Colon (tissue), 2 donors: ENCODE results near the gene ANKRD2.
"Not testable (repeated sequence)": the region's sequence is repeated elsewhere in the genome, so short reads cannot be mapped to it uniquely, and the experiment has no call there.

ENCODE experiments used
- FAIRE-seq: peaks from 2 replicates; lab custom pipeline; 2012; peaks lifted over from hg19 to GRCh38; lab: Jason Lieb, UNC
- donor health status: control.
- donor health status: control.

The ANKRD2 gene, protein sequence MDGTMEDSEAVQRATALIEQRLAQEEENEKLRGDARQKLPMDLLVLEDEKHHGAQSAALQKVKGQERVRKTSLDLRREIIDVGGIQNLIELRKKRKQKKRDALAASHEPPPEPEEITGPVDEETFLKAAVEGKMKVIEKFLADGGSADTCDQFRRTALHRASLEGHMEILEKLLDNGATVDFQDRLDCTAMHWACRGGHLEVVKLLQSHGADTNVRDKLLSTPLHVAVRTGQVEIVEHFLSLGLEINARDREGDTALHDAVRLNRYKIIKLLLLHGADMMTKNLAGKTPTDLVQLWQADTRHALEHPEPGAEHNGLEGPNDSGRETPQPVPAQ

DNA sequence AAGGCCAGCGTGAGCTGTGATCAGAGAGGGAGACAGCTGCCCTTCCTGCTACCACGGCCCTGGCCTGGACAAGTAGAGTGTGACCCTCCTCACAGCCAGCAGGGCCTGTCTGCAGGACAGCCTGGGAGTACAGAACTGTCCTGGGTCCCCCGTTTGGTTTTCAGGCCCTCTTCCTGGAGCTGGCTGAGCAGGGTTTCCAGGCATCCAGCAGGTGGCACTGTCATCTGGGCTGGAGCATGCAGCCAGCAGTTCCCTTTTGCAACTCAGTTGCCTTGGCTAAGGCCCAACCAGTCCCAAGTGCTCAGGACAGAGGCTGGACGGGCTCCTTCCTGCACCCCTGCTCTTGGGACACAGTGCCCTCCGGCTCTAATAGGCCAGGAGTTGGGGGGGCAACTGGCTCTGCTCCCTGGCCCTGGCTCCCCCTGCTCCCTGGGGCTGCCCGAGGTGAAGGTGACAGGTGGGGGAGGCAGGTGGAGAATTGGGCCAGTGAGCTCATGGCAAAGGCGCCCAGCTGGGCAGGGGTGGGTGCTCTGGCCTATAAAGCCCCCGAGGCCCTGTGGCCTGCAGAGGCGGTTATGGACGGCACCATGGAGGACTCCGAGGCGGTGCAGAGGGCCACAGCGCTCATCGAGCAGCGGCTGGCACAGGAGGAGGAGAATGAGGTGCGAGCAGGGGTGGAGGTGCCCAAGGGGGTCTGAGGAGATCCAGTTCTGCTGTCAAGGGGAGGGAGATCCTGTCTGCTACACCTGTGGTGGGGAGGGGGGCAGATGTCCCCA lies at the start of gene ANKRD2:
ANKRD2 (plus strand) TSS at position 566 of the 776 bp plus-strand sequence; CDS start at position 576, 10 bp downstream.
- no peak for FAIRE-seq

GRCh38 chr10:97522937-97523336 lies 49.6 kb upstream of the ANKRD2 start:
- FAIRE-seq = no peak

DNA sequence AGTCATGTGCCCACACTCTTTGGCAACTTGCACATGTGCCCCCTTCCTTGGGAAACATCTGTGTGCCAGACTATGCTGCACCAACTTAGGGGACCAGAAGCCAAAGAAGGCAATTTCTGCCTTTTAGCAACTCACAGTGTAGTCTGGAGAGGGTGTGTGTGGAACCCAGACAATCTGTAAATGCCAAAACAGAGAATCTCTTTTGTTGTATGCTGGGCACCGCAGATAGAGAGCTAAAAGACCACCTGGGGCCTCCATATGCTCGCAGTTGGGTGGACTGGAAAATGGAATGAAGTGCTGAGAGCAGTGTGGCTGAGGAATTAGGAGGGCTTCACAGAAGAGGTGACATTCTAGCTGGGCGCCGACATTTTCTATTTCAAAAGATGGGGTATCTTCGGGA lies 47.5 kb upstream of the ANKRD2 start:
- FAIRE-seq = no peak

GRCh38 chr10:97525683-97526110 lies 46.9 kb upstream of the ANKRD2 start:
- FAIRE-seq = no peak

DNA sequence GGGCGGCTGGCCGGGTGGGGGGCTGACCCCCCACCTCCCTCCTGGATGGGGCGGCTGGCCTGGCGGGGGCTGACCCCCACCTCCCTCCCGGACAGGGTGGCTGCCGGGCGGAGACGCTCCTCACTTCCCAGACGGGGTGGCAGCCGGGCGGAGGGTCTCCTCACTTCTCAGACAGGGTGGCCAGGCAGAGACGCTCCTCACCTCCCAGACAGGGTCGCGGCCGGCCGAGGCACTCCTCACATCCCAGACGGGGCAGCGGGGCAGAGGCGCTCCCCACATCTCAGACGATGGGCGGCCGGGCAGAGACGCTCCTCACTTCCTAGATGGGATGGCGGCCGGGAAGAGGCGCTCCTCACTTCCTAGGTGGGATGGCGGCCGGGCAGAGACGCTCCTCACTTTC lies 43.7 kb upstream of the ANKRD2 start:
- FAIRE-seq = not testable (repeated sequence)

GRCh38 chr10:97529685-97530465 lies 42.7 kb upstream of the ANKRD2 start:
- FAIRE-seq = no peak

GRCh38 chr10:97531401-97531986 lies 41.1 kb upstream of the ANKRD2 start:
- FAIRE-seq = no peak

DNA sequence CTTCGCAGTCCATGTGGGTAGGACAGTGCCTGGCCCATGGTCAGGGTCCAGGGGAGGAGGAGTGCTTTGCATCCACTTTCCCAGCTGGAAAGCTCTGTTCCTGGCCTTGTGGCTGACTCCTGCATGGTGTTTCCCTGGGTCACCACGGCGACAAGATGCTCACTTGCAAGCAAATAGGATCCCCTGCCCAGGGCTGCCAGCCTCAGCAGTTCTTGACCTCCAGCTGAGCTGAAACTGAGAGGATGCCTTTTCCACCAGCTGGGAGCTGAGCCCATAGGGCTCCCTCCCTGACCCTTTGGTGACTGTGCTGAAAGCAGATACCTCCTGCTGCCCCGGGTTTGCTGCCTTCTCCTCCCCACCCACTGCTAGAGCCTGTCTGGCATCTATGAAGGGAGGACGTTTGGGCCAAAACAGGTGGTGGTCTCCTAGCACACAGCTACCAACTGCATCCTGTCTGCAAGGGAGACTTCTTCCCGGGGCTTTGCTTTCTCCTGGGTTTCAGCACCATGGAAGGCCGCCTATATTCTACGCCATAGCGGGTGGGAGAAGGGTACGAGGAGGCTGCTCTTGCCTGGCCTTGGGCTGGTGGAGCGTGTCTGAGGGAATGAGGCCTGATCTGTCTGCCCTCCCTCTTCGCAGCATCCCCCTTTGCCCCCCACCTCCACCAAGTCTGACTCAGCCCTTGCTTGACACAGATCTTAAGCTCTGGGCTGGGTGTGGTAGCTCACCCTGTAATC lies 39.5 kb upstream of the ANKRD2 start:
- FAIRE-seq = no peak

GRCh38 chr10:97533888-97534287 lies 38.7 kb upstream of the ANKRD2 start:
- FAIRE-seq = no peak

DNA sequence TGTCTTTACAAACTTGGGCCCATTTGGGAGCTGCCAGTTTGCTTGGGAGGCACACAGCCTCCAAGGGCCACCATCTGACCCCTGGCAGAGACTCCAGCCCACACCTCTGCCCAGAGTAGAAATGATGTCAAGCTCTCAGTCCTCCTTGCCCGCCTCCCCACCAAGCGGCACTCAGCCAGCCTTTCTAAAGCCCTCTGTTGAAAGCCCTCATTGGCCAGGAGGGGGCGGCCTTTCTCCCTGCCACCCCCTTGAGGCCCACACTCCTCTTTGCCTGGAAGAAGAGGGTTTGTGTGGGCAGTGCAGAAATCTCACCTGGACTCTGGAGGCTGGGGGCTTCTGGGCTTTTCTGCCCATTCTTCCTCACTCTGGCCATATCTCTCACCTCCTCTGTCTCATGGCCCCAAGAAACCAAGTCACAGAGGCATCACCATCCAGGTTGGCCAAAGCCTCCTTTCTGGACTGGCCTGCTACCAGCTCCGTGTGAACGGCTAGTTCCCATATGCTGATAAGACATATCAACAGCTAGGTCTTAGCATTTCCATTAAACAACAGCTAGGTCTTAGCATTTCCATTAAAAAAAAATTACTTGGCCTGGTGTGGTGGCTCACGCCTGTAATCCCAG lies 37.7 kb upstream of the ANKRD2 start:
- FAIRE-seq = no peak

DNA sequence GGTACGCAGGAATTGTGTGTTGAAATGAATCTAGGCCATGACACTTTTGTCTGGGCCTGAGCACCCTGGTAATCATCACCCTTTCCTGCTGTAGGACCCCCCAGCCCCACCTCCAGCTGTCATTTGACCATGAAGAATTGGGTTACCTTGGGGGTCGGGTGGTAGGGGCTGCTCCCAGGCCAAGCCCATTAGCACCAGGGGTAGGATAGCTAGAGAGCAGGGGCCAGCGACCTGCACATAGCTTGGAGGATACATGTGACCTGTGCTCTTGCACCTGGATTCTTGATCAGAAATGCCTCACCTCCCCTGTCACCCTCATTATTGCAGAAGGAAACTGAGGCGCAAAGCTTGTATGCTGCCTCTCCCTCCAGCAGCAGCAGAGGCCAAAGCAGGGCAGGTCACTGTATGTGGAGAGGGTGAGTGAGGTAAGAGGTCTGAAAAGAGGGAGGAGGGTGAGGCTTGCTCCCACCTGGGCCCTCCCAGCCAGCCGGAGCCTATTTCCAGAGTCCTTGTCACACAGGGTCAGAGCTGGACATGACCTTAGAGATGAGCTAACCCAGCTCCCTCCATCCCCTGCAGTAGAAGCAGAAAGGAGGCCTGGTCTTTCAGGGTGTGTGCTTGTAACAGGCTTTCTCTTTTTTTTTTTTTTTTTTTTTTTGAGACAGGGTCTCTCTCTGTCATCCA lies 35.3 kb upstream of the ANKRD2 start:
- no peak for FAIRE-seq

DNA sequence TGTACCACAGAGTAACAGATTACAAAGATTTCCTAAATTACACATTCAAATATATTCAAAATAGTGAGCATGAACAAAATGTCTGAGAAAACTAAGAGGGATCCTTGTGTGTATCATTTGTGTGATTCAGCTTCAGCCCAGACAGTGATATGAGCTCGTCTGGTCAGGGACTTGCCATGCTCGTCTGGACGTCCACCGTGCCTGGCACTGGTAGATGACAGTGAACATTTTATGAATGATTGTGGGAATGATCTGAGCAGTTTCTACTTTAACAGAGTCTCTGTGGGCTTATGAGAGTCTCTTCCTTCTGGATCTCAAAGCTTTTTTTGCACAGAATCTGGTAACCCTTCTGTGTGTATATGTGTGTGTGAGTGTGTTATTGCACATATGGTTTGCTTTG lies 34.2 kb upstream of the ANKRD2 start:
- FAIRE-seq = no peak

DNA sequence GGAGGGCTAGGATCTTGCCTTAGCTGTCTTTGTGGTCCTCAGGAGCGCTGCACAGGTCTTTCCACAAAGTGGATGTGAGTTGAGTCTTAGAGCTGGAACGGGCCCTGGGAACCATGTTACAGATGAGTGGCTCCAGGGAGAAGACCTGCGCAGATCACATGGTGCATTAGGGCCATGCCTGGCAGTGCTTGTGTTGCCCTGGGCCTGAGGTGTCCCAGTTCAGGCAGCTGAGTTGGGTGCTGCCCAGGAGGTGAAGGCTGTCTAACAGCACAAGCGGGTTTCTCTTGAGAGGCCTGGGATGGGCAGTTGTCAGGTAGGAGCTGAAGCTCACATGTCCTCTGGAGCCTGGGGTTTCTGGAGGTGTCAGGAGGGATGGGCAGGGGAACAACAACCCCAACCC lies 33.7 kb upstream of the ANKRD2 start:
- FAIRE-seq = no peak

DNA sequence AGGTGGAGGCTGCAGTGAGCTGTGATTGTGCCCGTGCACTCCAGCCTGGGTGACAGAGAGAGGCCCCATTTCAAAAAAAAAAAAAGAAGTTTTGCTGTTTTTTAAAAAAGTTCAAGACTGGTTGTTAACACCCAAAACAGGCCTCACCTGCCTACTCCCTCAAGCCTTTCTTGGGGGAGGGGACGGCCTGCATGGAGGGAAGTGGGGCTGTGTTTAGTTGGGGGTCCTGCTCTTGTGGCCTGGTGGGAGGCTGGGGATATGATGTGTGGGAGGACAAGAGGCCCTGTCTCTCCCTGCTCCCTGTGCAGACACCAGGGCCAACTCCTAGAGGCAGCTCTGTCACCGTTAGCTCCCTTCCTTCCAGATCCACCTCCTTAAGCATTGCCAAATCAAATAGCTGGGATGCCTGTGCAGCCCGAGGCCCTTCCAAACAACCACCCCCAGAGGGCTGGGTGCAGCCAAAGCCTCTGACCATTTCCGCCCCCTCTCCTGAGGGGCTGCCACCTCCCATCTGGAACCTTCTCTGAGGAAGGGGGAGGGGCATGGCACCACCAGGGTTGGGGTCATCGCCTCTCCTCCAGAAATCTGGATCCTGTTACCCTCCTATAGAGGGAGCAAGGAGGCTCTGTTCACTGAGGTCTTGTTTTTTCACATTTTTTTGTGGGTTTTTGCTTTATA lies 32.9 kb upstream of the ANKRD2 start:
- no peak for FAIRE-seq

DNA sequence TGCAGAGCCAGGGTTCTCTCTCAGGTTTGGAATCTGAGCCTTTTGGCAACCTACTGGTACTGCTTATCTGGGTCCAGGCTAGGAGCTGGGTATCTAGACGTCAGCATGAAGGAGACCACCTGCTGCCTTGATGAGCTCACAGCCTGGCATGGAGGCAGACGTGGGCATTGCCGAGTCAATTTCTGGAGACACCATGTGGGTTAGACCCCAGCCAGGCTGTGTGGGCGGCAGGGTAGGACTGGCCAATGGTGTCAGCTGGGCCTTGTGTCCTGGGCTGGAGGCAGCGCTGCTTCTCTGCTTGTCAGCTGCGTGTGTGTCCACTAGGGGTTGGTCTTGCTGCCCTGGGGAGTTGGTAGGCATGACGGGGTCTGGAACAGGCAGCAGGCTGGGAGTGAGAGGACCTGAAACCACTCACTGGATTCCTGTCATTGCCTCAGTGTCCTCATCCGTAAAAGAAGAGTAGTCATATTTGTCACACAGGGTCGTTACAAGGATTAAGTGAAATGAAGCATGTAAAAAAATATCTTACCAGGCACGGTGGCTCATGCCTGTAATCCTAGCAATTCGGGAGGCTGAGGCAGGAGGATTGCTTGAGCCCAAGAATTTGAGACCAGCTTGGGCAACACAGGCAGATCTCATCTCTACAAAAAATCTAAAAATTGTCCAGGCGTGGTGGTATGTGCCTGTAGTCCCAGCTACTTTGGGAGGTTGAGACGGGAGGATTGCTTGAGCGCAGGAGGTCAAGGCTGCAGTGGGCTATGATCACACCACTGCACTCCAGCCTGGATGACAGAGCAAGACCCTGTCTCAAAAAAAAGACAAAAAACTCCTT lies 31.7 kb upstream of the ANKRD2 start:
- no peak for FAIRE-seq

DNA sequence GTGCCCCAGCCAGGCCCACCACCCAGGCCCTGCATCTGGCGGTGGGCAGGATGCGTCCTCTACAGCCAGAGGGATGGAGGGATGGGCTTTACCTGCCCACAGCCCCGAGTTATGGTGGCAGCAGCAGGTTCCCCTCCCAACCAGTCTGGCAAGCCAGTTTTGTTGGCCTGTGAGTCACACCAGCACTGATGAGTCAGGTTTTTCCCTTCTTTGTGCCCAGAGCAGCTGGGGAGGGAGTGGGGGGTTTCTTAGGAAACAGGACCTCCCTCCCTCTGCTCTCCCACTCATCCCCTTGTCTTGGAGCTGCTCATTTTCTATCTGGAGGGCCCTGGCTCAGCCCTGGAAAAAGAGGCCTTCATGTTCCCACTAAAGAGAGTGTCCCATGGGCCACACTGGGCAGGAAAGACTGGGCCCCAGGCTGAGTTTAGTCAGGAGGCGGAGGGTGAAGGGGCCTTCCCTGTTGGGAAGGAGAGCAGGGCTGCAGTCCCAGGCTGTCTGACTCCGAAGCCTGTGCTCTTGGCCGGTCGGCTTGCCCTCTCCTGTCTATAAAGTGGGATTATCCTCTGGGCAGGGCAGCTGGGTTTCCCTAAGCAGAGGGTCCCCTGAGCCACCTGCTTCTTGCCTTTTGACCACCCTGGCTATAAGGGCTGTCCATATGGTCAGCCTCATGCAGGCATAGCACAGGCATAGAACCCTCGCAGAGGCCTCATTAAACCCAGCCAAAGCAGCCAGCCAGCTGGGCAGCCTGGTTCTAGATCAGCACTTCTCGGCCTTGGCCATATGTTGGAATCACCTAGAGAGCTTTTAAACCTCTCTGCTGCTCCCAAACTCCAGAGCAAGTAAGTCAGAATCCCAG lies 30.2 kb upstream of the ANKRD2 start:
- no peak for FAIRE-seq

- no peak for FAIRE-seq
These were observed 29.5 kb upstream of the ANKRD2 start for GRCh38 chr10:97543025-97543546.
